Fibroblast of villous mesenchyme (primary cell): ENCODE results near the gene POC1A. TPM values are rescaled to one million over a fixed set of nuclear protein-coding genes. Genes with fewer than 3 reads are reported as not detected.

Experiments used
- DNase-seq: peaks from one replicate; pipeline ENCODE4 v3.0.0-alpha.2; 2010; ENCODE audit warnings: low read depth
- H3K4me3 ChIP-seq: 2 replicates; pipeline ENCODE4 v1.5.1; 2011; ENCODE audit warnings: low read depth, mild to moderate bottlenecking, low read length
- CTCF ChIP-seq: IDR thresholded peaks from 2 replicates; pipeline ENCODE4 v1.5.1; 2012; ENCODE audit warnings: low read depth, mild to moderate bottlenecking, low read length; ENCODE audit not compliant: insufficient read depth
- total RNA-seq: library from RNA; depleted of rRNA; stranded (reverse); fragments of >200 nt; gene quantifications from 2 replicates; pipeline ENCODE4 v1.2.3, GENCODE V29; 2012

The POC1A gene
- total RNA-seq, 1 donor, result 5.6 TPM

- no peak for DNase-seq
- TF ChIP-seq CTCF, result no peak
- H3K4me3 ChIP-seq, result no peak overlapping the region
These were observed 91.0 kb downstream of the POC1A start for GRCh38 chr3:52063026-52063723.

- H3K4me3 ChIP-seq, result no peak overlapping the region
- peak; percentile 84 for DNase-seq
- TF ChIP-seq CTCF, result no peak
These were observed 91.7 kb downstream of the POC1A start for GRCh38 chr3:52062505-52062904.

GRCh38 chr3:52061121-52061910 is 92.9 kb downstream of the POC1A start:
- no peak for DNase-seq
- TF ChIP-seq CTCF, result no peak
- no peak overlapping the region for H3K4me3 ChIP-seq

GRCh38 chr3:52059781-52060180 is 94.4 kb downstream of the POC1A start:
- H3K4me3 ChIP-seq, result no peak overlapping the region
- no peak for TF ChIP-seq CTCF
- DNase-seq, result no peak

- no peak for TF ChIP-seq CTCF
- H3K4me3 ChIP-seq, result peak overlapping the region; percentile 65
These were observed 96.3 kb downstream of the POC1A start for GRCh38 chr3:52057812-52058495.

GRCh38 chr3:52056968-52057811 is 97.0 kb downstream of the POC1A start:
- TF ChIP-seq CTCF, result no peak
- peak overlapping the region; percentile 65 for H3K4me3 ChIP-seq
- DNase-seq, result peak; percentile 99

More at GRCh38 chr3:52057812-52058495, 96.3 kb downstream of the POC1A start:
- no peak for DNase-seq
